GM06990 (cell line): ENCODE data around the gene CASZ1.

ENCODE experiments used
- DNase-seq: peaks from one replicate; pipeline ENCODE4 v3.0.0-alpha.2; 2011; ENCODE audit not compliant: insufficient read length; ENCODE audit errors: extremely low read depth
- H3K27me3 ChIP-seq: replicated peaks from 2 replicates; pipeline ENCODE4 v1.6.0; 2011; ENCODE audit warnings: low read length; ENCODE audit not compliant: control insufficient read depth, insufficient read depth
- H3K36me3 ChIP-seq: 2 replicates; pipeline ENCODE4 v1.5.1; 2011; ENCODE audit warnings: low read length; ENCODE audit not compliant: control insufficient read depth, insufficient read depth
- H3K4me3 ChIP-seq: replicated peaks from 2 replicates; pipeline ENCODE4 v1.5.1; 2011; ENCODE audit warnings: low read depth, mild to moderate bottlenecking, control low read depth, low read length
- TF ChIP-seq, protein P1 (sequence below): IDR thresholded peaks from 2 replicates; pipeline ENCODE4 v1.5.1; 2011; ENCODE audit warnings: low read length, control low read depth, mild to moderate bottlenecking, inconsistent platforms; ENCODE audit not compliant: insufficient read depth, poor library complexity, severe bottlenecking

CASZ1 gene

DNA sequence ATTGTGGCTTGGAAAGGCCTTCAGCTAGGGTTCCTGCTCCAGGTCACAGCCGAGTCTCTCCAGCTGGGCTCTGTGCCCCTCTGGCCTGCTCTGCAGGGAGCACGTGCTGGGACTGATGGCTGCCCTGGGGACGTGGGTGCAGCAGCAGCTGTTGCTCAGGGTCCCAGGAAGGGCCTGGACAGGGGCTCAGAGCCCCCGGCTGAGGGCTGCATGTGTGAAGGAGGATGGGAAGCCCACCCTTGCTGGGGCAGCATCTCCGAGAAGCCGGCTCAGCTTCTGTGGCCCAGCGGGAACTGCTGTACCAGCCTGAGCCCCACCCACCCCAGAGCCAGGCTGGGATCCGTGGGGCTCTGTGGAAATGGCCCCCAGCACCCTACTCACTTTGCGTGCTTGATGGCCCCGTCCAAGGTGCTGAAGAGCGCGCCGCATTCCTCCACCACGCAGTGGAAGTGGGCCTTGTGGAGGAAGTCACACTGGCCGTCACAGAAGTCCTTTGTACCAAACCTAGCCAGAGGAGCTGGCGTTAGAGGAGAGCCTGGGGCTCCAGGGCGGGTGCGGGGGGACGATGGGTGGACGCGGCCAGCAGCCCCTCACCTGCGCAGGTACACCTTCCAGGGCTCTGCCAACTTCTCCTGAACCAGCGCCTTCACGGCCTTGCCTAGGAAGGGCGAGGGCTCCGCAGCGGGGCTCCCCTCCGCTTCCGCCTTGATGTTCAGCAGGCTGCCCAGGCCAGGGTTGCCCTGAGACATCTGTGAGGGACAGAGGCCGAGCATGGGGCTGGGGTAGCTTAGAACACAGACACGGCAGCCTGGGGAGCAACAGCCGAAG, 147.5 kb downstream of the CASZ1 start:
- Histone ChIP-seq H3K27me3 (no peaks in the 10 kb centered on the region), H3K36me3 (no peaks in the 10 kb centered on the region; the same call in 1 of the 2 replicates), H3K4me3 (no peak overlapping the region)
- TF ChIP-seq, protein P1, sequence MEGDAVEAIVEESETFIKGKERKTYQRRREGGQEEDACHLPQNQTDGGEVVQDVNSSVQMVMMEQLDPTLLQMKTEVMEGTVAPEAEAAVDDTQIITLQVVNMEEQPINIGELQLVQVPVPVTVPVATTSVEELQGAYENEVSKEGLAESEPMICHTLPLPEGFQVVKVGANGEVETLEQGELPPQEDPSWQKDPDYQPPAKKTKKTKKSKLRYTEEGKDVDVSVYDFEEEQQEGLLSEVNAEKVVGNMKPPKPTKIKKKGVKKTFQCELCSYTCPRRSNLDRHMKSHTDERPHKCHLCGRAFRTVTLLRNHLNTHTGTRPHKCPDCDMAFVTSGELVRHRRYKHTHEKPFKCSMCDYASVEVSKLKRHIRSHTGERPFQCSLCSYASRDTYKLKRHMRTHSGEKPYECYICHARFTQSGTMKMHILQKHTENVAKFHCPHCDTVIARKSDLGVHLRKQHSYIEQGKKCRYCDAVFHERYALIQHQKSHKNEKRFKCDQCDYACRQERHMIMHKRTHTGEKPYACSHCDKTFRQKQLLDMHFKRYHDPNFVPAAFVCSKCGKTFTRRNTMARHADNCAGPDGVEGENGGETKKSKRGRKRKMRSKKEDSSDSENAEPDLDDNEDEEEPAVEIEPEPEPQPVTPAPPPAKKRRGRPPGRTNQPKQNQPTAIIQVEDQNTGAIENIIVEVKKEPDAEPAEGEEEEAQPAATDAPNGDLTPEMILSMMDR: no peak
- no peak for DNase-seq

- Histone ChIP-seq H3K27me3 (no peaks in the 10 kb centered on the region), H3K36me3 (peaks cover 2% of the 10 kb centered on the region), H3K4me3 (no peak overlapping the region)
- DNase-seq: no peak
- TF ChIP-seq, protein P1: no peak
These were observed 148.9 kb downstream of the CASZ1 start for GRCh38 chr1:10647414-10648170.

DNA sequence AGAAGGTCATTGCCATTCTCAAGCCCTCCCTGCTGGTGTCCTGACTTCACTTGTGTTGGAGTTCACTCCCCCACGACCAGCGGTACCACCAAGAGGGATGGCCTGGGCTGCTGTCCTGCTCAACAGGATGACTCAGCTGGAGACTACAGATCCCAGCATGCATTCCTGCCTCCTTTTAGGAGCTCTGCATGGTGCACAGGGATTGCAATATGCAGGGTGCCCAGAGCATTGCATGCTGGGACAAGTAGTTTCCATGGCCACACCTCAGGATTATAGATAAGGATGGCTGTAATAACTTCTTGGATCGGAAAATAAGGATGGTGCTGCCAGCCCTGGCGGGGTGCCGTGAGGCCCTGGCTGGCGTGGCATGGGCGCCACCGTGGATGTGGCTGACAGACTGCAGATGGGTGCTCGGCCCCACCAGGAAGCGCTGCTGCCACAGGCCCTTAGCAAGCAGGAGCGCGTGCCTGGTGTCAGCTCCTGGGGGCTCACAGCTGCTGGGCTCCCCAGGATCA, 150.0 kb downstream of the CASZ1 start:
- no peak overlapping the region for H3K4me3 ChIP-seq
- TF ChIP-seq, protein P1: no peak
- peaks cover 2% of the 10 kb centered on the region for H3K36me3 ChIP-seq
- no peak for DNase-seq
- H3K27me3 ChIP-seq: no peaks in the 10 kb centered on the region

DNA sequence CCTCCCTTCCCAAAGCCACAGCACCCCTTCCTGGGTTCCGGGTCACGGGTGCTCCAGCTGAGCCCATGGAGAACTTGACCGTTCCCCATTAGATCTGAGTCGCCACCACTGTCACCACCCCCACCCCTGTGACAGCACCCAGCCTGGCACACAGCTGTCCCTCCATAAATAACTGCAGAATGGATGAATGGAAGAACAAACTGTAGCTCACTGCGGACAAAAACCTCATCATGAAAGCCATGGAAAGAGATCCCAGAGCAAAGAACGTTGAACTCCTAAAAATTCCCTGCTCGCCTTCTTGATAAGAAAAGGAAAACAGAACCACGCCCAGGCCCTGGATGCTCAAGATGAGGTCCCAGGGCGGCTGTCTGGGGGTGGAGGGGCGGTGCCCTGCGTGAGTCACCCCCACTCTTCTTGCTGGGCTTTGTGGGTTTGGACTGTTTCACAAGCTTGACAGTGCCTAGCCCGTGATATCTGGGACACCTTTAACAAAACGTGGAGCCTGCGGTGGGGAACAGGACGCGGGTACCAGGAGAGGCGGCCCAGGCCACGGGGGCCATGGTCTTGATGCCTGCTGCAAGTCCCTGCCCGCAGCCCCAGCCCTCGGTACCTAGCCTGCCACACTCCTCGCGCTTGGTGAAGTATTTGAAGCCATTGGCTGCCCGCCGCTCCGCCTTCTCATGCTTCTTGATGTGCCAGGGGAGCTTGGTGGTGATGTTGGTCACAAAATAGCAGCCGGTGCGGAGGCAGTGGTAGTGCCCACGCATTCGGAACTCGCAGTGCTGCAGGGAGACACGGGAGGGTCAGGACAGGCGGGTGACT, 151.9 kb downstream of the CASZ1 start:
- Histone ChIP-seq H3K27me3 (no peaks in the 10 kb centered on the region), H3K4me3 (no peak overlapping the region), H3K36me3 (peaks cover 2% of the 10 kb centered on the region)
- TF ChIP-seq, protein P1: no peak
- no peak for DNase-seq

- Histone ChIP-seq H3K36me3 (peaks cover 2% of the 10 kb centered on the region), H3K4me3 (no peak overlapping the region), H3K27me3 (no peaks in the 10 kb centered on the region)
- DNase-seq: no peak
- TF ChIP-seq, protein P1: no peak
These were observed 152.7 kb downstream of the CASZ1 start for GRCh38 chr1:10643607-10644306.
